Muscle of leg (tissue), 11 donors: Measurements from ENCODE around the gene TENM4. TPM values are rescaled to one million over a fixed set of nuclear protein-coding genes. Genes with fewer than 3 reads are reported as not detected.

Source experiments
- DNase-seq: peaks from one replicate; pipeline ENCODE4 v3.0.0; 2013
- H3K27ac ChIP-seq: one replicate; pipeline ENCODE4 v1.5.1; 2013; ENCODE audit warnings: mild to moderate bottlenecking, low read length, control low read depth
- H3K27me3 ChIP-seq: one replicate; pipeline ENCODE4 v1.6.1; 2013; ENCODE audit warnings: low read length; ENCODE audit not compliant: control insufficient read depth, insufficient read depth
- H3K36me3 ChIP-seq: one replicate; pipeline ENCODE4 v1.6.1; 2013; ENCODE audit warnings: low read length; ENCODE audit not compliant: control insufficient read depth, insufficient read depth
- H3K4me1 ChIP-seq: one replicate; pipeline ENCODE4 v1.6.1; 2013; ENCODE audit warnings: low read length; ENCODE audit not compliant: control insufficient read depth, insufficient read depth
- H3K4me3 ChIP-seq: one replicate; pipeline ENCODE4 v1.5.1; 2013; ENCODE audit warnings: low read length, control low read depth
- H3K9me3 ChIP-seq: replicated peaks from 2 replicates; pipeline ENCODE4 v1.6.1; 2013; ENCODE audit warnings: low read depth, low read length; ENCODE audit not compliant: control insufficient read depth
- WGBS: methylation state at CpG from one replicate; pipeline ENCODE4 v1.1.5; 2013; ENCODE audit warnings: missing lambda C conversion rate; ENCODE audit not compliant: insufficient coverage; 5-methylcytosine and 5-hydroxymethylcytosine counted together
- polyA plus RNA-seq, 8 donors: library from polyadenylated mRNA; unstranded; fragments of 120-200 nt; gene quantifications; one replicate each; pipeline versions ENCODE4 v1.2.1 to v1.2.3, GENCODE V29; 2013; ENCODE audit warnings: inconsistent platforms in 1 of 8, low replicate concordance in 1 of 8; ENCODE audit not compliant: insufficient read length in 8 of 8, insufficient read depth in 1 of 8
- total RNA-seq: library from RNA; stranded (reverse); fragments of 120-200 nt; gene quantifications from one replicate; pipeline ENCODE4 v1.2.4, GENCODE V29; 2013

Gene TENM4
- total and polyA plus RNA-seq, 9 donors = 4.6 to 13.8 (median 10.3) TPM

GRCh38 chr11:78972590-78972989 is 468.2 kb downstream of the TENM4 start:
- H3K27me3 ChIP-seq = no peaks in the 10 kb centered on the region
- no peak overlapping the region for H3K27ac ChIP-seq
- no peaks in the 10 kb centered on the region for H3K9me3 ChIP-seq
- H3K4me1 ChIP-seq = no peaks in the 10 kb centered on the region
- no peaks in the 10 kb centered on the region for H3K36me3 ChIP-seq
- H3K4me3 ChIP-seq = no peak overlapping the region
- no peak for DNase-seq

DNA sequence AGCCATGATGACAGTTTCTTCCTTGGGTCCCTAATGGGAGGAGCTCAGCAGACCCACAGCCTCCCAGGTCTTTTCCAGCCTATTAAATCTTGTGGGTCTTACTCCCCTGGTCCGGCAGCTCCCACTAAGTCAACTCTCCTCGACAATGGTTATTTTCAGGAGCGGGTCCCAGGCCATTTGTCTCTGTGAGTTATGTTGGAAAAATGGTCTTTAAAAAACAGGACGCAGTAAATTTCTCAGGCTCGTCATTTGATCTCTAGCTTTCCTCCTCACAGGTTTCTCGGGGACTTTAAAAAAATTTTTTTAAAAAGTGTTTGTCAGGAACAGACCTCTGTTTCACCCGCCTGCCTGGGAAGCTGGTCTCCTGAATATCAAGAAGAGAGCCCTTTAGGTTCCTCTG is 468.7 kb downstream of the TENM4 start:
- H3K4me3 ChIP-seq = no peak overlapping the region
- whole genome bisulfite sequencing = 67% methylated on average over 1 of the region's 7 CpGs
- H3K9me3 ChIP-seq = no peaks in the 10 kb centered on the region
- H3K4me1 ChIP-seq = no peaks in the 10 kb centered on the region
- H3K27ac ChIP-seq = no peak overlapping the region
- H3K36me3 ChIP-seq = no peaks in the 10 kb centered on the region
- DNase-seq = no peak
- H3K27me3 ChIP-seq = no peaks in the 10 kb centered on the region

- 100% methylated on average over 1 of the region's 3 CpGs for WGBS
- Histone ChIP-seq H3K27me3 (no peaks in the 10 kb centered on the region), H3K4me3 (no peak overlapping the region), H3K36me3 (no peaks in the 10 kb centered on the region), H3K4me1 (no peaks in the 10 kb centered on the region), H3K27ac (no peak overlapping the region), H3K9me3 (no peaks in the 10 kb centered on the region)
- DNase-seq = no peak
Observed at GRCh38 chr11:78967811-78968210, 473.0 kb downstream of the TENM4 start.

DNA sequence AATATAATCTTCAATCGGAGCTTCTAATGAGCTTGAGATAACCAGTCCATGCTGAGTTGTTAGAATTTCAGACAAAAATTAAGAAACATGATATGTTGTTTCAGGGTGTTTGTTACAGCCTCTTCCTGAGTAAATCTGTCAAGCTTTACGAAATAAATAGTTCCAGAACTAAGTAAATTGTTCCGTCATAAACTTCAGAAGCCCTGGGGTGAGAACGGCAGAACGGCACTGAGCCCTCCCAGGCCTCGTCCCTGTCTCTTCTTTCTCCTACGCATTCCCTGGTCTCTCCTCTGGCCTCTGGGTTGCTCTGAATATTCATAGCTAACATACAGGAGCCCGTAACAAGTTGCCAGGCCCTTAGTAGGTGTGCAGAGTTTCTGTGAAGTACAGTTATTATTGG is 475.4 kb downstream of the TENM4 start:
- no peaks in the 10 kb centered on the region for H3K9me3 ChIP-seq
- H3K27ac ChIP-seq = no peak overlapping the region
- no peaks in the 10 kb centered on the region for H3K36me3 ChIP-seq
- no peaks in the 10 kb centered on the region for H3K27me3 ChIP-seq
- peaks cover 12% of the 10 kb centered on the region for H3K4me1 ChIP-seq
- WGBS = 81% methylated on average over 4 of the region's 8 CpGs
- no peak for DNase-seq
- H3K4me3 ChIP-seq = no peak overlapping the region

- Histone ChIP-seq H3K27ac (no peak overlapping the region), H3K4me1 (peaks cover 14% of the 10 kb centered on the region), H3K36me3 (no peaks in the 10 kb centered on the region), H3K4me3 (peak overlapping the region; percentile 3), H3K9me3 (no peaks in the 10 kb centered on the region), H3K27me3 (no peaks in the 10 kb centered on the region)
- 6% methylated on average over 14 of the region's 36 CpGs for WGBS
- DNase-seq = peak; percentile 83
Observed at GRCh38 chr11:78961937-78962701, 478.7 kb downstream of the TENM4 start.

- Histone ChIP-seq H3K27ac (no peak overlapping the region), H3K4me3 (no peak overlapping the region), H3K4me1 (peaks cover 14% of the 10 kb centered on the region), H3K27me3 (no peaks in the 10 kb centered on the region), H3K36me3 (no peaks in the 10 kb centered on the region), H3K9me3 (no peaks in the 10 kb centered on the region)
- 16% methylated on average over 2 of the region's 3 CpGs for WGBS
- no peak for DNase-seq
Observed at GRCh38 chr11:78961247-78961646, 479.6 kb downstream of the TENM4 start.

- no CpG with 5 or more reads among the region's 3 CpGs for WGBS
- H3K9me3 ChIP-seq = no peaks in the 10 kb centered on the region
- no peak overlapping the region for H3K4me3 ChIP-seq
- H3K4me1 ChIP-seq = peaks cover 20% of the 10 kb centered on the region
- H3K27me3 ChIP-seq = no peaks in the 10 kb centered on the region
- no peak for DNase-seq
- no peaks in the 10 kb centered on the region for H3K36me3 ChIP-seq
- H3K27ac ChIP-seq = no peak overlapping the region
Observed at GRCh38 chr11:78958444-78958843, 482.4 kb downstream of the TENM4 start.

DNA sequence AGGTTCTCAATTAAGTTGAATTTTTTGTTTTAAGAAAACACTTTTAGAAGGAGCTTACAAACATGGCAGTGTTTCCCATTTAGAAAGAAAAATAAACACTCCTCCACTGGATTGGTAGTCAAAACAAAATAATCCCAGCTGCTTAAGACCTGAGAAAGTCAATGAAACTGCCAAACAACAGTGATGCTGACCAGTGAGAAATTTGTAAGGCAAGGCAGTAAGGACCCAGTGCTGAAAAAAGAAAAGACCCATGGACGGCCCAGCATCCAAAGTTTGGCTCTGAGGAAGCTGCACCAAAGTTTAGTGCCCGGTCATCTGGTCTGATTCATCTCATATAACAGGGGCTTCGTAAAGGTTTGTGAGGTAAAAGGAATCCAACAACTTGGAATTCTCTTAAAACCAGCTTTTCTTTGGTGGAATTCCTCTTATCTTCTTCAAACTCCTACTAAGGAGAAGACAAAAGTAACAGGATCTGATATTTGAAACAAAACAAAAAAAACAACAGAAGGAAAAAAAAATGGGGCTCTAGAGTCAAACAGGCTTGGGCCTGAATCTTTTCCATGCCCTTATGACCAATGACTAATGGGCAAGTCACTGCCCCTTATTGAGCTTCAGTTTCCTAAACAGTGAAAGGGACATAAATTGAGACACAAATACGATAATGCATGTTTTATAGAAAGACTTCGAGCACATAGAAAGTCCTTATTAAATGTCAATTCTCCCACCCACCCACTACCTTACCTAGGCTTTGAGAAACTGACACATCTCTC is 483.2 kb downstream of the TENM4 start:
- Histone ChIP-seq H3K27ac (no peak overlapping the region), H3K9me3 (no peaks in the 10 kb centered on the region), H3K36me3 (no peaks in the 10 kb centered on the region), H3K4me3 (no peak overlapping the region), H3K4me1 (peaks cover 25% of the 10 kb centered on the region), H3K27me3 (no peaks in the 10 kb centered on the region)
- DNase-seq = no peak
- WGBS = 86% methylated on average over 2 of the region's 5 CpGs

DNA sequence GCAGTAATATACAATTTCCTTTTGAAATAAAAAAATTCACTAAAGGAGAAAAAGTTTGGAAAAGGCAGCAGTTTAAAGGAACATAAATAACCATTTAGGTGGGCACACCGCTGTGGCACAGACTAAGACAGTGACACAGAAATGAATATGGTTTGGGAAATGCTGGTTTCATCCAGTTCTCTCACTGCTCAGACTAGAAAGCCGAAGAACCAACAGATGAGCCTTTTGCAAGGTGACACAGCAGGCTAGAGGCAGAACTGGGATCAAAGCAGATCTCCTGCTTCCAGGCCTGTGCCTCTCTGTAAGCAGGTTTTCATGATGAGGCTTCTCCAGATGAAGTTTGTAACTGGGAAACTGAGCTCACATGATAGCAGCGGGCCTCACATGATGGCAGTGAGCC is 486.1 kb downstream of the TENM4 start:
- H3K27ac ChIP-seq = no peak overlapping the region
- WGBS = 85% methylated on average over 3 of the region's 3 CpGs
- no peaks in the 10 kb centered on the region for H3K36me3 ChIP-seq
- H3K4me3 ChIP-seq = no peak overlapping the region
- H3K4me1 ChIP-seq = peaks cover 23% of the 10 kb centered on the region
- no peak for DNase-seq
- no peaks in the 10 kb centered on the region for H3K9me3 ChIP-seq
- H3K27me3 ChIP-seq = no peaks in the 10 kb centered on the region

GRCh38 chr11:78954261-78954660 is 486.6 kb downstream of the TENM4 start:
- DNase-seq = no peak
- Histone ChIP-seq H3K4me1 (peaks cover 27% of the 10 kb centered on the region), H3K4me3 (no peak overlapping the region), H3K9me3 (no peaks in the 10 kb centered on the region), H3K36me3 (no peaks in the 10 kb centered on the region), H3K27me3 (no peaks in the 10 kb centered on the region), H3K27ac (no peak overlapping the region)
- 71% methylated on average over 1 of the region's 2 CpGs for WGBS
